IPS DF 6.9 (cell line): ENCODE data around the gene SOHLH1.

Source experiments
- DNase-seq: peaks from one replicate; pipeline ENCODE4 v3.0.0-alpha.2; 2013; ENCODE audit warnings: low read depth, low spot score
- H3K27ac ChIP-seq: one replicate; pipeline ENCODE4 v1.5.1; 2013; ENCODE audit warnings: low read length, control low read depth
- H3K27me3 ChIP-seq: 2 replicates; pipeline ENCODE4 v1.6.1; 2013; ENCODE audit warnings: mild to moderate bottlenecking, low read length; ENCODE audit not compliant: control insufficient read depth, insufficient read depth
- H3K36me3 ChIP-seq: 2 replicates; pipeline ENCODE4 v1.6.1; 2013; ENCODE audit warnings: low read length; ENCODE audit not compliant: control insufficient read depth, insufficient read depth
- H3K4me1 ChIP-seq: 2 replicates; pipeline ENCODE4 v1.6.1; 2013; ENCODE audit warnings: low read length; ENCODE audit not compliant: control insufficient read depth, insufficient read depth
- H3K4me3 ChIP-seq: 2 replicates; pipeline ENCODE4 v1.5.1; 2013; ENCODE audit warnings: mild to moderate bottlenecking, low read length
- H3K9me3 ChIP-seq: 2 replicates; pipeline ENCODE4 v1.6.1; 2013; ENCODE audit warnings: low read length, inconsistent platforms; ENCODE audit not compliant: control insufficient read depth, insufficient read depth
- WGBS: extraction: QIAGEN DNeasy Blood & Tissue Kit; methylation state at CpG from one replicate; pipeline ENCODE4 v1.1.7; 2013; ENCODE audit warnings: mixed read lengths, missing lambda C conversion rate; ENCODE audit not compliant: insufficient read length, insufficient coverage; 5-methylcytosine and 5-hydroxymethylcytosine counted together

The SOHLH1 gene

GRCh38 chr9:135741276-135742219 is 42.3 kb upstream of the SOHLH1 start:
- 0 out of 2 replicates have a peak, but pooled peaks cover 1% of the 10 kb centered on the region for H3K27me3 ChIP-seq

DNA sequence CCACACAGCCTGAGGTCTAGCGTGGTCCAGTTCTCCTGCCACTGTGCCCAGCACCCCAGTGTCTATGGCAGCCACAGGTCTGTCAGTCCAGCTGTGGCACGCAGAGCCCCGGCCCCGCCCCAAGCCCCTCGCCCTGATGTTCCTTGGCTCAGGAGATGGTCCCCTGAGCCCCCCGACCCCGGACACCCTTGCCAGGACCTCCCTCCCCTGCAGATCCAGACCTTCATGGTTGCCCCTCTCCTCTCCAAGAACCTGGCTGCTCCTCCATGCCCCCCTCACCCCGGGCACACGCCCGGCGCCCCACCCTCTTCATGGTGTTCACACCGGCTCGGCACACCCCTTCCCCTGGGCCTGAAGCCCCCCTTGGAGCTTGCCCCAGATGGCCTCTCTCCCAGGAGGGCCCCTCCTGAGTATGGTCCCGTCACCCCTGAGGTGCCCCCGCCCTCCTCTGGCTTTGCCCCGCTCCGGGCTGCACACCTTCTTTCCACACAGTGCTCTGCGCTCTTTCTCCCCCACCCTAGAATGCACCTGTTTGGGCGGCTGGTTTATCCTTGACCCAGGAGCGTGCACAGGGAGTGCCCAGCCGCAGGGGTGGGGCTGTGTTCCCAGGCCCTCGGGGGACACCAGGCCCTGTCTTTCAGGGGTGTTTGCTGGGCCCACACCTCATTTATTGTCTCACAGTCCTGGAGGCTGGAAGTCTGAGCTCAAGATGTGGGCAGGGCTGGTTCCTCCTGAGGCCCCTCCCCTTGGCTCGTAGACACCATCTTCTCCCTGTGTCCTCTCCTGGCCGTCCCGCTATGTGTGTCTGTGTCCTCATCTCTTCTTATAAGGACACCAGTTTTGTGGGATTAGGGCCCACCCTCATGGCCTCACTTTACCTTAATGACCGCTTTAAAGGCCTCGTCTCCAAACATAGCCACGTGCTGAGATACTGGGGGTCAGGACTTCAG is 40.3 kb upstream of the SOHLH1 start:
- DNase-seq = no peak
- Histone ChIP-seq H3K4me3 (no peak overlapping the region), H3K9me3 (no peaks in the 10 kb centered on the region), H3K27me3 (0 out of 2 replicates have a peak, but pooled peaks cover 1% of the 10 kb centered on the region), H3K27ac (no peak overlapping the region), H3K36me3 (peaks cover 2% of the 10 kb centered on the region; the same call in 1 of the 2 replicates), H3K4me1 (peaks cover 6% of the 10 kb centered on the region; the same call in 1 of the 2 replicates)
- WGBS = no CpG with 5 or more reads among the region's 28 CpGs

More at GRCh38 chr9:135741276-135742219, 42.3 kb upstream of the SOHLH1 start:
- no peaks in the 10 kb centered on the region for H3K9me3 ChIP-seq
- H3K27ac ChIP-seq = no peak overlapping the region
- no peak for DNase-seq
- peaks cover 2% of the 10 kb centered on the region; the same call in 1 of the 2 replicates for H3K36me3 ChIP-seq
- H3K4me3 ChIP-seq = no peak overlapping the region
- no CpG with 5 or more reads among the region's 24 CpGs for WGBS
- no peaks in the 10 kb centered on the region for H3K4me1 ChIP-seq

- Histone ChIP-seq H3K9me3 (no peaks in the 10 kb centered on the region), H3K4me1 (peaks cover 6% of the 10 kb centered on the region; the same call in 1 of the 2 replicates), H3K36me3 (peaks cover 2% of the 10 kb centered on the region; the same call in 1 of the 2 replicates), H3K4me3 (no peak overlapping the region), H3K27ac (no peak overlapping the region), H3K27me3 (0 out of 2 replicates have a peak, but pooled peaks cover 1% of the 10 kb centered on the region)
- no peak for DNase-seq
- no CpG with 5 or more reads among the region's 16 CpGs for WGBS
Measured at GRCh38 chr9:135737840-135738521, 38.7 kb upstream of the SOHLH1 start.

- DNase-seq = no peak
- peaks cover 6% of the 10 kb centered on the region; the same call in 1 of the 2 replicates for H3K4me1 ChIP-seq
- no peak overlapping the region for H3K27ac ChIP-seq
- H3K36me3 ChIP-seq = peaks cover 2% of the 10 kb centered on the region; the same call in 1 of the 2 replicates
- H3K9me3 ChIP-seq = no peaks in the 10 kb centered on the region
- no CpG with 5 or more reads among the region's 23 CpGs for WGBS
- 0 out of 2 replicates have a peak, but pooled peaks cover 1% of the 10 kb centered on the region for H3K27me3 ChIP-seq
- H3K4me3 ChIP-seq = no peak overlapping the region
Measured at GRCh38 chr9:135736979-135737839, 37.9 kb upstream of the SOHLH1 start.

DNA sequence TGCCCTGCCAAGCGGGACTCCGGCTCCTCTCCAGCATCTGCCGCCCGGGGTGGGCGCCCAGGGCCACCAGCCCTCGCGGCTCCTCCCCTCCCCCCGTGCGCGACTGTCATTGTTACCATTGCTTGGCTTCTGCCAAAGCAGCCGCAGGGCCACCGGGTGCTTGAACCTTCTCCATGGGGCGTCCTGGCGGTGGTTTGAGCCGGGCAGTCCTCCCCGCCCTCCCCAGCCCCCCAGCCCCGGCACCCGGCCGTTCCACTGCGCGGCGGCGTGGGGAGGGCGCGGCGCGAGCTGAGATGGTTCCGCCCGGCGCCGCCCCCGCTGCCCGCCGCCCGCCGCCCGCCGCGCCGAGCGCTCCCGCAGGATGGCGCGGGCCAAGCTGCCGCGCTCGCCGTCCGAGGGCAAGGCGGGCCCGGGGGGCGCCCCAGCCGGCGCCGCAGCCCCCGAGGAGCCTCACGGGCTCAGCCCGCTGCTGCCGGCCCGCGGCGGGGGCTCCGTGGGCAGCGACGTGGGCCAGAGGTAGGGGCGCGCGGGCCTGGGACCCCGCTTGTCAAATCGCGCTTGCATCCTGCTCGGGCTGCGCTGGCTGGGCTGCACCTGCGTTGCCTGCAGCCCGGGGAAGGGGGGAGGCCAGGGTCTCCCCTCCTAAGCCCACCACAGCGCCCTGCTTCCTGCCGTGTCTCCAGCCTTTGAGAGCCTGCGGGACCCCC is 37.1 kb upstream of the SOHLH1 start:
- peaks cover 2% of the 10 kb centered on the region; the same call in 1 of the 2 replicates for H3K36me3 ChIP-seq
- H3K4me1 ChIP-seq = peaks cover 6% of the 10 kb centered on the region; the same call in 1 of the 2 replicates
- no peak overlapping the region for H3K27ac ChIP-seq
- no CpG with 5 or more reads among the region's 78 CpGs for WGBS
- peaks cover 2% of the 10 kb centered on the region; the same call in 1 of the 2 replicates for H3K9me3 ChIP-seq
- 0 out of 2 replicates have a peak, but pooled peaks cover 1% of the 10 kb centered on the region for H3K27me3 ChIP-seq
- no peak for DNase-seq
- H3K4me3 ChIP-seq = peak overlapping the region; percentile 23; the same call in 1 of the 2 replicates

- Histone ChIP-seq H3K4me3 (no peak overlapping the region), H3K27ac (no peak overlapping the region)
- WGBS = no CpG with 5 or more reads among the region's 27 CpGs
Measured at GRCh38 chr9:135734616-135735144, 35.4 kb upstream of the SOHLH1 start.

DNA sequence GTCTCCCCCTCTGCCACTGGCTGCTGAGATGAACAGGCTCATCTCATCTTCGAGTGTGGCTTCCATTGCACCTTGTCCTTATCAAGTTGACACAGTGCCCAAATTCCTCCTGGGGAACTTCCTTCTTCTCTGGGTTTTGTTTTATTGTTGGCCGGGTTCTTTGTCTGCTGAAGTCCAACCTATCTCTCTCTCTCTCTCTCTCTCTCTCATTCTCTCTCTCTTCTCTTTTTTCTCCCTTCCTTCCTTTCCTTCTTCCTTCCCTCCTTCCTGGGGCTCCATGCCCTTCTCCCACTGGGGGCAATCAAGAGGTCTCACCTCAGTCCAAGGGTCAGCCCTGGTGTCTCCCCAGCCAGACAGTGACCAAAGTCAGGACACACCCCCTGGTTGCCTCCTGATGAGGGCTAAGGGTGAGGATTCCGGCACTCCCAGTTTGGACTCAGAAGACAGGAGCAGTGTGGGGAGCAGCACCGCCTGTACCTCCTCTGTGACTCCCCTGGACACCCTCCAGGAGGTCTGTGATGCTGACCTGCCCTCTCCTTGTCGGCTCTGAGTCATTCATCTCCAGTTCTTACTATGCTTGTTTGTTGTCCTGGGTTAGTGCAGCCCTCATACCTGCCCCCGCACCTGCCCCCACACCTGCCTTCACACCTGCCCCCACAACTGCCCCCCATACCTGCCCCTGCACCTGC is 33.4 kb upstream of the SOHLH1 start:
- peaks cover 9% of the 10 kb centered on the region for H3K4me1 ChIP-seq
- no CpG with 5 or more reads among the region's 6 CpGs for WGBS
- peaks cover 3% of the 10 kb centered on the region for H3K9me3 ChIP-seq
- H3K4me3 ChIP-seq = no peak overlapping the region
- H3K27ac ChIP-seq = no peak overlapping the region
- peaks cover 5% of the 10 kb centered on the region; the same call in 1 of the 2 replicates for H3K36me3 ChIP-seq
- H3K27me3 ChIP-seq = 0 out of 2 replicates have a peak, but pooled peaks cover 1% of the 10 kb centered on the region
- DNase-seq = no peak

More at GRCh38 chr9:135734616-135735144, 35.4 kb upstream of the SOHLH1 start:
- Histone ChIP-seq H3K9me3 (peaks cover 3% of the 10 kb centered on the region), H3K27me3 (0 out of 2 replicates have a peak, but pooled peaks cover 1% of the 10 kb centered on the region), H3K4me1 (peaks cover 6% of the 10 kb centered on the region; the same call in 1 of the 2 replicates), H3K36me3 (peaks cover 3% of the 10 kb centered on the region; the same call in 1 of the 2 replicates)
- no peak for DNase-seq

DNA sequence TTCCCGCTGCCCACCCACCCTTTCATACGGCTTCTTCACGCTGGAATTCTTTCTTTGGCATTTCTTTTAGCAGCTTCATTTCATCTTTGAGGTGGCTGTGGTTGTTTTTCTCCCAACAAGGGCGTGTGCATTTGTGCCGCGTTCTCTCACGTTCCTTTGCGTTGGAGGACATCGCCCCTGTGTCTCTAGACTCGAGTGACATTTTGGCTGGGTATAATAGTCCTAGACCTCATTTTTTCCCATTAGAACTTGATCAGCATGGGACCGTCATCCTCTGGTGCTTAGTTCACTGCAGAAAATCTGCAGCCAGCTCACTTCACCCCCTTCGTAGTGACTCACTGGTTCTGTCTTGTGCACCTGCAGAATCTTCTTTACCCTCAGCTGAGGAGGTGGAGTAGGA is 32.2 kb upstream of the SOHLH1 start:
- Histone ChIP-seq H3K9me3 (peaks cover 3% of the 10 kb centered on the region), H3K27ac (no peak overlapping the region), H3K36me3 (peaks cover 3% of the 10 kb centered on the region; the same call in 1 of the 2 replicates), H3K4me3 (no peak overlapping the region), H3K27me3 (no peaks in the 10 kb centered on the region), H3K4me1 (peaks cover 9% of the 10 kb centered on the region)
- no CpG with 5 or more reads among the region's 12 CpGs for WGBS
- DNase-seq = no peak
